ENCODE measurements around the gene CREB3L4.

CREB3L4 gene

DNA sequence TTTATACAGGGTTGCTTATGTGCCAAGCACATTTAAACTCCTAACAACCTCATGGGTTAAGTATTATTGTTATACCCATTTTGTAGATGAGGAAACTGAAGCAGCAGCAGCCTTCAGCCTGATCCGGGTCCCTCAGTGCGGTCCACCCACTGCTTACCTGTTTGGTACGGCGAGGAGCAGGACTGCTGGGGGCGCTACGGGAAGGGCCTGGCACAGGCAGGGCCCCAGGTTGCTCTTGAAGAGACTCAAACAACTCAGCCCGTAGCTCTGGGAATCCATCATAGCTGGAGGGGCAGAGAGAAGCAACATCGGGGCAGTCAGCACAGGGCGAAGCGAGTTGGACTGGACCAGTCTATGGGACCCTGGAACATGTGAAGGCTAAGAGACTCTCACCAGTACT, 30.4 kb upstream of the CREB3L4 start:
- DNase-seq, result no peak

DNA sequence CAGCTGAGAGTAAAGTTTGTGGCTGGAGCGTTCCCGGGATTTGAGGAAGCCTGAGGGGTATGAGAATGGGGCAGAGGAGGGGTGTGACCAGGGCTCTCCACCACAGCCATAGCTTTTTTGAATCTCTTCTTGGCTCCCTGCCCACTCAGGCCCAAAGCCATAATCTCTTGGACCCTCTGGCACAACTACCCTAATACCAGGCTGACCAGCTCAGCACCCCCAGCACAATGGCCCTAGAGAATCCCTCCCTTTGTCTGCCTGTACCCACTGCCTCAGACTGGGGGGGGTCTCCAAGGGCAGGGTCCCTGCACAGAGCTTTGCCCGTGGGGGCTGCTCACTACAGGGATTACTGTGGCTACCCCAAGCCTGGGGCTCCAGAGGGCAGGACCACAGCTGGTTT, 28.7 kb upstream of the CREB3L4 start:
- DNase-seq, result no peak

DNA sequence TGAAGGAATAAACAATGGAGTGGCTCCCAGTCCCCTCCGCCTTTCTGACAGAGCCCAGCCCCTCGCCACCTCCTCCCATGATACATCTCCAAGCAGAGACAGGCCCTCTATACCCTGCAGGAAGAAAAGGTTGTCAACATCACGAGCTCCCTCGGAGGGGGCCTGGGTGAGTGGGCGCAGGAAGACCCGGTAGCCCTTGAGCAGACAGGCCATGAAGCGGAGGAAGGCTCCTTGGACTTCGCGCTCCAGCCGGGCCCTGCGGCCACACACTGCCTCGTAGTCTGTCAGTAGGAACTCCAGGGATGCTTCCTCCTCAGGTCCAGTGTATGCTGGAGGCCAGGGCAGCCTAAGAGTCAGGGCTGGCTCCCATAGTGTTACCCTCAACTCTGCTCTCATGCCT, 28.2 kb upstream of the CREB3L4 start:
- no peak for DNase-seq

DNA sequence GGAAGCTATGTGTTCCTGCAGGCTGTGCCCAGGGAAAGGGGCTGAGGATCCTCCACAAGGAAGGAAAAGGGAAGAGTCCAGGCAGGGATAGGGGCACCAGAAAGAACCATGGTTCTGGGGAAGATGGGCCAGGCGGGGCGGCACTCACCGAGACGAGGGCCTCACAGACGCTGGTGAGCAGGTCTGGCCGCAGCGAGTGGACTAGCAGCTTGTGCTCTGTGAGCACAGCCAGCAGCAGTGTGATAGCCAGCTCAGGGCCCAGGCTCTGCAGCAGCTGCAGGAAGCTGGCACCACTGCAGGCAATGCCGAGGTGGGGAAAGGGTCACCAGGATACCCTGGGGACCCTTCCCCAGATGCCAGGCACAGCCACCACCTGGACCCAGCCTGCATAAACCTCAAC, 26.9 kb upstream of the CREB3L4 start:
- DNase-seq, result no peak

DNA sequence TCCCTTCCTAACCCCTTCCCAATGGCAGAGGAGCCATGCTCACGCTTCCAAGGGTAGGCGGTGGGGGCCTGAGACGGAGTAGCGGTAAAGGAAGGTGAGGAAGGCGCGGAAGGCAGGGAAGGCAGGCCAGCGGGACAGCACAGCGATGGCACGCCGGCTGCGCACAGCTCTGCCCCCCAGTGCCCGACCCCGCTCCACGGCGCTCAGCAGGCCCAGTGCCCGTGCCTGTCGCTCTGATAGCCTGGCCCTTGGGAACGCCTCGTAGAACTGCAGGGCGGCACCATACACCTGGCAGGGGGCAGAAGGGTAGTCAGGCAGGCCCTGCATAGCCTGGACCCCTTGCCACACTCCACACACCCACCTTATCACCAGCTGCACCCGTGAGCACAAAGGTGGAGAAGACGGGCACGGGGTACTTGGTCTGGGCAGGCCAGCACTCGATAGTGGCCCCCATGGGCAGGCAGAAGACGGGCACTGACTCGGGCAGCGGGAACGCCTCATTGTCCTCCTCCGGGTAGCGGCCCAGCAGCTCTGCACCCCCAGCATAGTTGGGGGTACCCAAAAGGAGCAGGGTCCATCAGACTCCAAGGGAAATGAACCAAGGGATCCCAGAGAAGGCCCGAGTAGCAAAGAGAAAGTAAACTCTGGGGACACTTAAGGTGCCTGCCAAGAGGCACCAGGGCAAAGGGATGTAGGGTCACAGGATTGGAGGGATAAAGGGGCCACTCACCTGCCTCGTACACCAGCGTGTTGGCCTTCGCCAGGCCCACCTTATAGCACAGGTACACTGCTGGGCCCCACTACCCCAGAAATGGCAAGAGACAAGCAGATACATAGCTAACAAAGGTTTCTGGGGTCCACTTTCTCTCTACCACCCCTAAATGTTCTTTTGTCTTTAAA, 25.6 kb upstream of the CREB3L4 start:
- DNase-seq, result no peak

DNA sequence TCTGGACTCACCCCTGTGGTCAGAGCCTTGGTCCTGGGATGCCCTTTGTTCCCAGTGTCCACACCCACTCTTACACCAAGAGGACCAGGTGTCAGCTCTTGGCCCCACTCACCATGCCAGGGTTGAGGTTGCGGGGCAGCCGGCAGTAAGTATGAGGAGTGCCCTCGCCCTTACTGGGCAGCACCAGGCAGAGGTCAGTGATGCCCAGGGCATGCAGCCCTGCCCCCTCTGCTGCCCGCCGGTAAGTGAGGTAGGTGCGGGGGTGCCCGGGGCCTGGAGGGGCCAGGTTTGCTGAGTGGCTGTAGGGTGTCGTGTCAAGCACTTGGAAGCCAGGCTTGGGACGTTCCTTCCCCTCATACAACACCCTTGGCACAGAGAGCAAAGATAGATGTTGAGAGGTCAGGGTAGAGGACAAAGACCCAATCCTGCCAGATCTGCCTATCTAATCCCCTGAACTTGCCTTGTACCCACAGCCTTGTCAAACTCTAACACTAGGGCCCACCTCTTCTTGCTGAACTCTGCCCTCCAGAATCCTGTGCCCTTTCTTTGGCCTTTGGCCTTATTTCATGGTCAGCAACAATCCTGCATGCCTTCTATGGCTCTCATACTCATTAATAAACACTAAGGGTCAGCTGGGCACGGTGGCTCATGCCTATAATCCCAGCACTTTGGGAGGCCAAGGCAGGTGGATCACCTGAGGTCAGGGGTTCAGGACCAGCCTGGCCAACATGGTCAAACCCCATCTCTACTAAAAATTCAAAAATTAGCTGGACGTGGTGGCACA, 24.7 kb upstream of the CREB3L4 start:
- no peak for DNase-seq

DNA sequence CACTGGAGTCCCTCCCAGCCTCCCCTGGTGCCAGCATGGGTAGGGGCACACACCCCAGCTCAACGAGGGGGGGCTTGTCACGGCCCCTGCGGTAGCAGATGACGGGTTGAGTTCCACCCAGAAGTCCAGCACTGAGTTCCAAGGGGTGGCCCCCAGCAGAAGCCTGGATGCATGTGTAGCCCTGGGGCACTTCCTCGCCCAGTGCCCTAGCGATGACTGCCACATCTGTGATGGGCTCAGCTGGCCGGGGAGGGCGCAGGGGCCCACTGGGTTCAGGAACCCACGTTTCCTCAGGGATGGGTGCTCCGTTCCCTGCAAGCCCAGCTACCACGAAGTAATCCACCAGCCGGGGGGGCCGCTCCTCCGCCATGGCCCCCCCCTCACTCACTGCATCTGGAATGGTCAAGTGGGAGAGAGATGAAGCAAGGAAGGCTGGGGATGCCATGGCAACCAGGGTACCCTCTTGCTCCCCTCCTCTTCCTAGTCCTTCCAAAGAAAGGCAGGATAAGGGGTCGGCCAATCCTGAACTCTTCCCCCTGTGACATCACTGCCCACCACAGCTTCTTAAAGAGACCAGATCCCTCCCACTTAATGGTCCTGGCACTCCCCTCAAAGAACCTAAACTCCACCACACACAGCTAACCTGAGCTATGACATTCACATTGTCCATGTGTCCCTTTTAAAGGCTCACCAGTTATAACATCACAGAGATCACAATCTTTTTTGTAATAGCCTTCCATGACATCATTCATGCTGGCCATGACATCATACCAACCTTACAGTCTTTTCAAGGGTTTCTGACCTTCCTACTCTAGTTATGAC, 23.5 kb upstream of the CREB3L4 start:
- DNase-seq, result no peak

DNA sequence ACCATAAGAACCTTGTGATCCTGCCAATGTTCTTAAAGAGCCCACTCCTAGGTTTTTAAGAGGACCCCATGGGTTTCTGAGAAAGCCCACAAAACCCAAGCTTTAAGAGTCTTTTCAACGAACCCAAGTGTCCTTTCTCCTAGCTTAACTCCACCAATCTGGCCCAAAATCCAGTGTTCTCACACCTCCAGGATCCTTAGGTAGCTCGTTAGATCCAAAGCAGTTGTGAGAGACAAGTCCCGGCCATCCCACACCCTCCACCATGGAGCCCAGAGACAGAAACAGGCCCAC, 22.9 kb upstream of the CREB3L4 start:
- DNase-seq, result no peak

DNA sequence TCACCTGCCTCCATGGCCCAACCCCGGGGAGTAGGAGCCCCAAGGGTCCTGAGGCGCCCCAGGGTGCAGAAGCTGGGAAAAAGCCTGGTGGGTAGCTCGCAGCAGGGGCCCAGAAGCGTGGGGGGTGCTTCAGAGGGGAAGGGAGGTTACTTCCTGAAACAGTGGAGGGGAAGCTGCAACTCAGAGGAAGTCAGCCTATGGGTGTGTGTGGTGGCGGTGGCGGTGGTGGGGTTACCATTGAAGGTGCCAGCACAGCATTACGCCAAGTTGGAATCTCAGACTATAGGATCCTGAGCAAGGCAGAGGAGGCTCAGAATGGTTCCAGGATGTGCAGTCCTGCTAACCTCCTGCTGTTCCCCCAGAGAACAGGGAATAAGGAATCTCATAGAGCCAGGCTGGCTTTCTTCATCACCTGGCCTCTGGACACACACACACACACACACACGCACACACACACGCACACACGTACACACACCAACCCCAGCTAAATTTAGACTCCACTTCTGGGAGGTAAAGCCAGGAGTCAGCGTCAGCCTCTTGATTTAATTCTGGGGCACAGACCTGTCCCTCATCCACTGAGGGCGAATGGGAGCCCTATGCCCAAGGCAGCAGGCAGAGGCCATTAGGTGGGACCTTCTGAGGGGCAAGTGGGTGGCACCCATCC, 22.4 kb upstream of the CREB3L4 start:
- DNase-seq, result peak in 1 of 2 experiments; percentile 42

DNA sequence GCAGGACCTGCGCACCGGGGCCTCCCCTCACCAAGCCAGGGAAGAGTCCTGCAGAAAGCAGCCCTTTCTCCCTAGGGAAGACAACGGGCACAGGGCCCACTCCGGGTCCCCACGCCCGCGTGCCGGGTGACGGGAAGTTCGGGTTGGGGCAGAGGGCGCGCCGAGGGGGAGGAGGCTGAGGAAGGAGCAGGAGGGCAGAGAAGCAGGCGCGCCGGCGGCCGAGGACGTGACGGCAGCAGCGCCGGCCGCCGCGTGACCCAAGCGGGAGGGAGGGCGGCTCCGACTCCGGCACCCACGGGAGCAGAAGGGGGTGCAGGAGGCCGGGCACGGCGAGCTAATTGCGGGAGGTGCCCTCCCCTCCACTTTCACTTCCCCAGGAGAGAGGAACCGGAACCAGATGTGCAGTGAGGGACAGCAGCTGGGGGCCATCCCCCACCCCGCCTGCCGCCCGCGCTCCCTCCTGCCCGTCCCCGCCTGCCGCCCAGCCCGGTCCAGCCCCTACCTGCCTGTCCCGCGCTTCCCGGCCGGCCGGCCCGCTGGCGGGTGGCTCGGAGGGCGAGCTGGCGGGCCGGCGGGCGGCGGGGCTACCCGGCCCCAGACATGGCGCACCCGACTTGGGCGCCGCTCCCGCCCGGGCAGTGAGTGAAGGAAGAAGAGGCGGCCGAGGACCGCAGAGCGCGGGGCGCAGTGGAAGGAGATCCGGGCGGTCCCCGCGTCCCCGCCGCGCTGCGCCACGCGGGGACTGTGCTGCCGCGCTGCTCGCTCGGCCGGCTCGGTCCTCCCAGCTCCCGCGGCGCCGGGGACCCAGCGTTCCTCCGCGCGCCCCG, 21.7 kb upstream of the CREB3L4 start:
- DNase-seq, result peak in 1 of 2 experiments; percentile 83

DNA sequence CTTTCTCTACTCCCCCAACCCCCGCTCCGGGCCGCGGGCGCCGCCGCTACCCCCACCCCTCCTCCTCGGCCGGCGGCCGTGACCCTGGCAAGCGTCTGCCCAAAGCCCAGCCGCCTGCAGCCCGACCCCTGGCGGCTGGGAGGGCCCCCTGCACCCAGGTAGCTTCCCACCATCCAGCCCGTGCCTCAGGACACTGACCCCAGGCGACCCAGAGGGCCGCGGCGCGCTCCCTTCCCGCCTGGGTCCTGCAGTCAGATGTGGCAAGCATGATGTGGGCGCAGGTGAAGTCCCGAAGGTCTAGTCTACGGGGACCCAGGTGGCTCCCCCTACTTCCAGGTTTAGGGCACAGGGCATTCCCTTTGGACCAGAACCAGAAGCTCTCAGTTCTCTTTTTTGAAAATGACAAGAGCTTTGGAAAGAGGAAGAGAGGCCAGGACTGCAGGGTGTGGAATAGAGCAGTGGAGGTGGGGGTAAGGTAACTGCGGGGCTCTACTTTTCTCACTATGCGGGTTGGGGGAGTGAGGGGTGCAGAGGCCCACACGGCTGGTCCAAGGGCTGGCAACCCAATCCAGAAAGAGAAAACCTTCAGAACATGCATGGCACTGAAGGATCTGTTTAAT, 21.0 kb upstream of the CREB3L4 start, which contains the start of gene DENND4B:
DENND4B (minus strand) TSS at position 97 of the 620 bp plus-strand sequence. CDS start 2,344 bp downstream, outside the sequence.
- peak; percentile 87 to 89 for DNase-seq

DNA sequence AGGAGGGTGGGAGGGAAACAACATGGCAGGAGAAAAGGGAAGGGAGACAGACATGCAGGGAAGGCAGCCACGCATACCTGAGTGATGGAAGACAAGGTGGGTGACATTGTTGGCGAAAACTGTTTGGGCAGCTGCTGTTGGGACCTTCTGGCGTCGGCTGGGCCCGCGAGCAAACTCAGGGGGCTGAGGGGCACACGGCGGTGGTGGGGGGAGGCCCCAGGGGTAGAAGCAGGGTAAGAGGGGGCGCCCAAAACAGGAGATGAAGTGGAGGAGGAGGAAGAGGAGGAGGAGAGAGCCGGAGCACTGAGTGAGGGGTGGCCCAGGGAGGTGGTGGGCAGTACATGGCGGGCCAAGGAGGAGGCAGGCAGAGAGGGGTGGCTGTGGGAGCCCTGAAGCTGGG, 16.5 kb upstream of the CREB3L4 start:
- no peak for DNase-seq

DNA sequence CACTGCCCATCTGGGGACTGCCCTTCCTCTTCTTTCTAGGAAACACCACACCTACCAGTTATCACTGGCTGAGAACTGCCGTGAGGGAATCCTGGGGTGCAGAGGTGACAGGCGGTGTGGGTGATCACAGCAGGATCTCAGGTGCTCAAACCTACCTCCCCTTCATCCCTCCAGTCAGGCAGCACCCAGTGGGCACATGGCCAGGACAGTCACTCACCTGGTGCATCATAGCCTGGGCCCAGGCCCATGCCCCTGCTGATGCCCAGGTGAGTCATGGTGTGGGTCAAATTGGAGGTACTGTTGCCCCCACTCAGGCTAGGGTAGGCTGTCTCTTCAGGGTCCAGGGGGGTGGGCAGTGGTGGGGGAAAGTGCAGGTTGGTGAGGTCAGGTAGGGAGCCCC, 15.9 kb upstream of the CREB3L4 start:
- DNase-seq, result no peak

DNA sequence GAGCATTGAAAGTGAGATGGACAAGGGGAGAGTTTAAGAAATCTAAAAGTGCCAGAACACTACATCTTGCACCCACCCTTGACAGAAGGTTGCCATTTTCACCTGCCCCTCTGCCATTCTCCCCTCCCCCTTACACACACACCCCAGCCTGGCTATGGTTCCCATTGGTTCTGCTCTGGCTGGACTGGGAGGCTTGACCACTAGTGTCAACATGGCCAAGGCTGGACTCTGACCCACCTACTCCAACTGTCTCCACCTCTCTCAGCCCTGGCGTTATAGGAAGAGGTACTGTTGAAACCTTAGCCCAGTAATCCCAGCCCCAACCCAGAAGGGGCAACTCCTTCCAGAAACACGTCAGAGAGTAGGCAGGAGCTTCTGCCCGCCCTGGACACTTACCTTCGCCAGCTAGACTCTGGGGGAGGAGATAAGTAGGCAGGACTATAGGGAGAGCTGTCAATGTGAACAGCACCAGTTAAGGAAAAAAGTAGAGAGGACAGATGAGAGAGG, 13.8 kb upstream of the CREB3L4 start:
- no peak for DNase-seq

DNA sequence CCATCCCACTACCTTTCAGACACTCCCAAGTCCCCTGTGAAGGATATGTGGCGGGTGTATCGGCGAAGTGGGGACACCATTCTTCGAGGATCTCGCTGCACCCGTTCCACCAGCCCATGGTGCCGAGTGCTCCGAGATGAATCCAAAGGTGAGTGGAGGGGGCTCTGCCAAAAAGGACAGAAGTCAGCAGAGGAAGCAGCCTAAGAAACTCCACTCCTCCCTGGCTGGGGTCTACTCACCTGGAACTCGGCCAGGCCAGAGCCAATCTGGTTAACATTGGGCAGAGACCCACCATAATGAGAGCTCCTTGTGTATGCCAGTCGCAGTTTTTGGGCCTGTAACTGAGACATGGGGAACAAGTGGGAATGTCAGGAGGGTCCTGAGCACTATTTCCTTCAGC, 12.9 kb upstream of the CREB3L4 start:
- no peak for DNase-seq

DNA sequence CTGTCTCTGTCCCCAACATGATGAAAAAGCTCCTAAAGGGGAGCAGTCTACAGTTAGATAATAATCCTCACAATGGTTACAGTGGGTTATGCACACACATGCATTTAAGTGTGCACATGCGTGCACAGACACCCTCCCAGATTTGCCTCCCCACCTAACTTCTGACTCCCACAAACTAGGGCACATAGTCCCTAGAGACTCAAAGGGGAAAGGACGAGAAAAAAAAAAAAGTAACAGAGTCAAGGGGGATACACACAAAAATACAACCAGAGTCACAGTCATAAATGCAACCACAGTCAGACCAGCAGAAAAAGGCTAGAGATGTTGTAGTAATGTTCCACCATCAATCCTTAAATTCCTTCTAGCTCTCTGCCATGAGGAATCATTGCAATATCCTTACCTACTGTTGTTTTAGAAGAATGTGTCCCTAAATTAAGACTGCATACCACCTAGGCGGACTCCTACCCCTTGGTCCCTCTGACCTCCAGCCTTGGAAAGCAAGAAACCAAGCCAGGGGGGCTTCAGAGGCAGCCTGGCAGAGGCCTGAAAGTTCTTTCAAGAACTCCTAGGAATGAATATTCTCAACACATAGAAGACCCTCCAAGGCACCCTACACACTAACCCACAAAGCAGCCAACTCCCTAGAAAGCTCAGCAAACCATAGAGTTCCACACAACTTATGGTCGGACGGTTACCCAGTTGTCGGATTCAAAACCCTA, 10.5 kb upstream of the CREB3L4 start:
- DNase-seq, result no peak

DNA sequence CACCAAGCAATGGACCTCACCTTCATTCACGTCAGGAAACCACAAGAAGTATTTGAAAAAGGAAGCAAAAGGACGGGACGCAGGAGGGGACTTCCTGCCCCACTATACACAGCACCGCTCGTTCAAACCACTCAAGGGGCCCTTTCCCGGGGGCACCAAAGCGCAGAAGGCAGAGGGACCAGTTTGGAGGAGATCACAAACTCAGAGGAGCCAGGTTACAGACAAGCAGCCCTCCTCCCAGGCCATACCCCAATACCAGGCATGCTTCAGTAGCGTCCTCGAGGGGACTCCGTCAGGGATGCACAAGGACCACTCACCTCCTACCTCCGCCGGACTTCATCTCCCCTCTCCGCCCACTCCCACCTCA, 10.0 kb upstream of the CREB3L4 start:
- peak in 1 of 2 experiments; percentile 57 for DNase-seq

DNA sequence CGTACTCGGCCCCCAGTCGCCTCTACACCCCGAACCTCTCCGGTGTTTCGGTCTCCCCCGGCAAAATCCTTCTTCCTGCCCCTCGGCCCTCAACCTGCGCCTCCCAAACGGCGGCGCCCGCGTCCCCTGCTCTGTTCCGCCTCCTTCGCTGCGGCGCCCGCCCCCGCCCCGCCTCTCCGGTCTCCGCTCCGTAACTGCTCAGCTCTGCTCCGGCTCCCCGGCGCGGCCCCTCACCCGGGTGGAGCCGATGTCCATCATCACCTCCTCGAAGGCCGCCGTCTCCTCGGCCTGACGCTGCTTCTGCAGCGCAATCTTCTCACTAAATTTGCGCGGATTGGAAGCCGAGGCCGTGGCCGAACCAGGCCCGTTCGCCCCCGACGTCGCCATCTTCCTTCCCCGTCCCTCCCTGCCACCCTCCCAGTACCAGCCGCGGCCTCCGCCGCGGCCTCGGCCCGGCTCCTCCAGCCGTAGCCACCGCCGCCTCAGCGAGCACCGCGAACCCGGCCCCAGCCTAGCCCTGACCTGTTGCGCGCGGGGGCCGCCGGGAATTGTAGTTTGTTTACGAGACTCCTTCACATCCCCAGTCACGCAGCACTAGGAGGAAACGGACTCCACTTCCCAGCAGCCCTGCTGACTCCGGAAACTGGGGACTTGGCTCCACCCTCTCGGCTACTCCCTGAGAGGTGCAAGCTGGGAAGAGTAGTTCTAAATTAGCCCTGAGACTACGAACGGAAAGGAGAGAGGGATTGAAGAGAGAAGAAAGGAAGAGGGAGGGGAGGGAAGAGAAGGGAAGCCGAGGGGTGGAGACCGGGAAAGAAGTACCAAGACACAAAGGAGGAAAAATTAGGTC, 9.4 kb upstream of the CREB3L4 start, which contains the start of gene CRTC2:
CRTC2 (minus strand) TSS at position 502 of the 850 bp plus-strand sequence; CDS start at position 387, 115 bp downstream.
- peak; percentile 100 for DNase-seq

DNA sequence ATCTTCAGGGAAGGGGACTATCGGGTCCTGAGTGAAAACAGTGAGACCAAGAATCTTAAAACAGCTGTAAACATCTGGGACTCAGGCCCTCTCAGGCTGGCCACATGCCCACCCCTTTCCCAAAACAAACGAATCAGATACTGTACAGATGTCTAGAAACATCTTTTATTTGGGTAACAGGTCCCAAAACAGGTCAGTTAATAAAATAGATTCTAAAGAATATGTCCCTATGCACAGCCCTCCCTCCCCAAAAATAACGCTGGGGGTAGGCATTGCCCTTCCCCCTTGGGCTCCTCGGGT, 8.8 kb upstream of the CREB3L4 start:
- no peak for DNase-seq

DNA sequence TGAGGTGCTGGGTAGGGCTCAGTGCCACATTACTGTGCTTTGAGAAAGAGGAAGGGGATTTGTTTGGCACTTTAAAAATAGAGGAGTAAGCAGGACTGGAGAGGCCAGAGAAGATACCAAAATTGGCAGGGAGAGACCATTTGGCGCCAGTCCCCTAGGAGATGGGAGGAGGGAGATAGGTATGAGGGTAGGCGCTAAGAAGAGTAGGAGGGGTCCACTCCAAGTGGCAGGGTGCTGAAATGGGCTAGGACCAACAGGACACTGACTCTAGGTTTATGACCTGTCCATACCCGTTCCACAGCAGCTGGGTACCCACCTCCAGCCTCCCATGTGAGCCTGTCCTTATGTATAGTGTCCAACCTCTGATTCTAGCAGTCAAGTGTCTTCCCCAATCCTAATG, 8.2 kb upstream of the CREB3L4 start:
- DNase-seq, result no peak
